Hepatocyte (in vitro differentiated cells): ENCODE results near the gene HLA-DMA. TPM values are rescaled to one million over a fixed set of nuclear protein-coding genes. Genes with fewer than 3 reads are reported as not detected.

Experiments used
- DNase-seq: peaks from one replicate; pipeline ENCODE4 v3.0.0-alpha.2; 2016; ENCODE audit warnings: low spot score
- H2AFZ ChIP-seq: fragments of 200-600 bp; sonication (generic); 2 replicates; pipeline ENCODE4 v1.6.0; 2016; ENCODE audit warnings: antibody characterized with exemption, mild to moderate bottlenecking
- H3K27ac ChIP-seq: fragments of 200-600 bp; sonication (generic); 2 replicates; pipeline ENCODE4 v1.5.1; 2016; ENCODE audit warnings: mild to moderate bottlenecking
- H3K27me3 ChIP-seq: fragments of 200-600 bp; sonication (generic); 2 replicates; pipeline ENCODE4 v1.6.1; 2016
- H3K36me3 ChIP-seq: fragments of 200-600 bp; sonication (generic); replicated peaks from 2 replicates; pipeline ENCODE4 v1.5.1; 2016; ENCODE audit warnings: low read depth; ENCODE audit not compliant: insufficient read depth
- H3K4me1 ChIP-seq: fragments of 200-600 bp; sonication (generic); 2 replicates; pipeline ENCODE4 v1.5.1; 2016; ENCODE audit warnings: mild to moderate bottlenecking, moderate library complexity; ENCODE audit not compliant: insufficient read depth
- H3K4me2 ChIP-seq: fragments of 200-600 bp; sonication (generic); 2 replicates; pipeline ENCODE4 v1.6.0; 2016
- H3K4me3 ChIP-seq: fragments of 200-600 bp; sonication (generic); 2 replicates; pipeline ENCODE4 v1.5.1; 2016; ENCODE audit warnings: mild to moderate bottlenecking
- H3K79me2 ChIP-seq: fragments of 200-600 bp; sonication (generic); 2 replicates; pipeline ENCODE4 v1.6.0; 2017; ENCODE audit warnings: mild to moderate bottlenecking
- H3K9me2 ChIP-seq: fragments of 200-600 bp; sonication (generic); replicated peaks from 2 replicates; pipeline ENCODE4 v1.6.0; 2017; ENCODE audit warnings: mild to moderate bottlenecking; ENCODE audit not compliant: insufficient read depth
- H3K9me3 ChIP-seq: fragments of 200-600 bp; sonication (generic); 2 replicates; pipeline ENCODE4 v1.5.1; 2016; ENCODE audit warnings: low read depth, mild to moderate bottlenecking
- H4K20me1 ChIP-seq: fragments of 200-600 bp; sonication (generic); 2 replicates; pipeline ENCODE4 v1.6.0; 2016; ENCODE audit warnings: mild to moderate bottlenecking; ENCODE audit not compliant: insufficient read depth, poor library complexity, severe bottlenecking
- CTCF ChIP-seq: fragments of 200-600 bp; sonication (generic); IDR thresholded peaks from 2 replicates; pipeline ENCODE4 v1.5.1; 2016; ENCODE audit warnings: antibody characterized with exemption, mild to moderate bottlenecking; ENCODE audit not compliant: poor library complexity
- EZH2 ChIP-seq: fragments of 200-600 bp; sonication (generic); IDR thresholded peaks from 2 replicates; pipeline ENCODE4 v1.6.1; 2016; ENCODE audit warnings: antibody characterized with exemption, mild to moderate bottlenecking, borderline replicate concordance
- EZH2phosphoT487 ChIP-seq: fragments of 200-600 bp; sonication (generic); IDR thresholded peaks from one replicate; pipeline ENCODE4 v1.6.1; 2018; ENCODE audit warnings: antibody characterized with exemption, mild to moderate bottlenecking, low read depth, moderate library complexity; ENCODE audit not compliant: unreplicated experiment, severe bottlenecking
- WGBS: methylation state at CpG from one replicate; pipeline ENCODE4 v1.1.6; 2016; ENCODE audit warnings: low lambda C conversion rate; ENCODE audit errors: missing lambda C conversion rate; 5-methylcytosine and 5-hydroxymethylcytosine counted together
- polyA plus RNA-seq: library from polyadenylated mRNA; unstranded; fragments of >200 nt; fragmentation: Nextera tagmentation; extraction: Ambion mirVana; gene quantifications from 2 replicates; pipeline ENCODE4 v1.2.1, GENCODE V29; 2016
- total RNA-seq: library from RNA; depleted of rRNA; stranded (reverse); fragments of >200 nt; gene quantifications from 2 replicates; pipeline ENCODE4 v1.2.3, GENCODE V29; 2014

Gene HLA-DMA
- total and polyA plus RNA-seq, 2 experiments from 2014 or later, result 4.7 to 9.5 TPM

- H3K27me3 ChIP-seq, result no peaks in the 10 kb centered on the region
- no peak overlapping the region for H2AFZ ChIP-seq
- DNase-seq, result peak; percentile 86
- no peaks in the 10 kb centered on the region for H3K9me2 ChIP-seq
- peak overlapping the region; percentile 69 for H3K4me3 ChIP-seq
- no peaks in the 10 kb centered on the region for H3K36me3 ChIP-seq
- H3K4me1 ChIP-seq, result peaks cover 17% of the 10 kb centered on the region
- H3K4me2 ChIP-seq, result peak overlapping the region; percentile 89
- H3K79me2 ChIP-seq, result peaks cover 74% of the 10 kb centered on the region
- no peaks in the 10 kb centered on the region for H3K9me3 ChIP-seq
- peaks cover 31% of the 10 kb centered on the region for H4K20me1 ChIP-seq
- H3K27ac ChIP-seq, result peak overlapping the region; percentile 100
- TF ChIP-seq CTCF (peak; percentile 31), EZH2 (no peak)
- 0% methylated on average over 17 of the region's 19 CpGs for WGBS
Measured at GRCh38 chr6:32969685-32970412, 17.0 kb upstream of the HLA-DMA start.

GRCh38 chr6:32968867-32969684, 16.2 kb upstream of the HLA-DMA start:
- DNase-seq, result peak; percentile 92
- H3K4me3 ChIP-seq, result peak overlapping the region; percentile 69
- H3K4me2 ChIP-seq, result peak overlapping the region; percentile 89
- TF ChIP-seq EZH2 (no peak), EZH2phosphoT487 (no peak), CTCF (no peak)
- WGBS, result under 1% methylated on average over 22 of the region's 40 CpGs
- no peaks in the 10 kb centered on the region for H3K9me3 ChIP-seq
- H3K27ac ChIP-seq, result peak overlapping the region; percentile 100
- H3K79me2 ChIP-seq, result peaks cover 71% of the 10 kb centered on the region
- H3K4me1 ChIP-seq, result peaks cover 17% of the 10 kb centered on the region
- no peaks in the 10 kb centered on the region for H3K9me2 ChIP-seq
- no peaks in the 10 kb centered on the region for H3K27me3 ChIP-seq
- H2AFZ ChIP-seq, result no peak overlapping the region
- peaks cover 23% of the 10 kb centered on the region for H4K20me1 ChIP-seq
- no peaks in the 10 kb centered on the region for H3K36me3 ChIP-seq

DNA sequence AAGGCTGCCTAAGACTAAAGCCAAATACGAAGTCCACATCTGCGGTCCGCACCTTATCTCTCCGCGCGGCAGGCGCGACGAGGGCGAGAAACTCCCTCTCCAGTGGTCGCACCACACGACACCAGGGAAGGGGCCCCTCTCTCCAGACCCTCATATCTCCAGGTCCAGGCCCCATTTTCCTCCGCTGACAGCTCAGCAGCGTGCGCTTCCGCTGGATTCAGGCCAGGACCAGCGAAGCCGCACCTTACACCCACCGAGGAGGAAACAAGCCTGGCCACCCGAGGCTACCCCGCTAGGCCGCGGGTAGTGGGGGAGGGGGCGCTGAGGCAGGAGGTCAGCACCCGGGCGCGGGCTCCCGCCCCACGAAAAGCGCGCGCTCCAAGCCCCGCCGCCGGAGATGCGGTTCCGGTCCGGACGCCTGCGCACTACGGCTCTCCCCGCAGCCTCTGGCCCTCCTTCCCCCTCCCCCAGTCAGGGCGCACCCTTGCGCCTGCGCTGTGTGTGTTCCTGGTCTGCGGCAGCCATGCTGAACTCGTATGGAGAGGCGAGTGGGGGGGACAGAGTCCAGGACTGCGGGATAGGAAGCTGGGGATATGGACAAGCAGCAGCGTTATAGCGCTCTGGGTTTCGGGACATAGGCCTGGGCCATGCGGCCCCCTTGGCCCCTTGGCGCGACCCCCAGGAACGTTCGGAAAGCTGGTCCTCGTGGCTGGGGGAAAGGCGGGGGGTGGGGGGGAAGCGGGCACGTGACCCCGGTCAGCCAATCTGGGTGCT, 15.4 kb upstream of the HLA-DMA start, which contains the start of gene BRD2:
Gene BRD2, plus strand, starts transcription at position 502 of the 774 bp plus-strand sequence. CDS start 4,305 bp downstream, outside the sequence.
- peak; percentile 98 for DNase-seq
- 2% methylated on average over 38 of the region's 62 CpGs for WGBS
- Histone ChIP-seq H3K27ac (peak within 1 kb of the TSS; percentile 100), H4K20me1 (peaks cover 15% of the 10 kb centered on the region), H3K9me2 (no peaks in the 10 kb centered on the region), H3K79me2 (peaks cover 65% of the 10 kb centered on the region), H3K4me3 (peak within 1 kb of the TSS; percentile 69), H3K4me2 (peak within 1 kb of the TSS; percentile 89), H3K36me3 (no peaks in the 10 kb centered on the region), H3K4me1 (peaks cover 17% of the 10 kb centered on the region), H3K27me3 (no peaks in the 10 kb centered on the region), H3K9me3 (no peaks in the 10 kb centered on the region), H2AFZ (peak within 1 kb of the TSS; percentile 58)
- no peak for TF ChIP-seq EZH2
- no peak for TF ChIP-seq CTCF
- no peak for TF ChIP-seq EZH2phosphoT487
